HG03175 (cell line): ENCODE measurements around the gene HLA-F.
A peak's percentile ranks its signal among the peaks of the same experiment; 100 is the strongest.

ENCODE experiments used
- ATAC-seq: cut with Tn5 transposase; IDR thresholded peaks from one replicate; pipeline ENCODE4 v1.9.1; 2021; ENCODE audit warnings: mild to moderate bottlenecking, moderate library complexity; ENCODE audit not compliant: unreplicated experiment

HLA-F gene

DNA sequence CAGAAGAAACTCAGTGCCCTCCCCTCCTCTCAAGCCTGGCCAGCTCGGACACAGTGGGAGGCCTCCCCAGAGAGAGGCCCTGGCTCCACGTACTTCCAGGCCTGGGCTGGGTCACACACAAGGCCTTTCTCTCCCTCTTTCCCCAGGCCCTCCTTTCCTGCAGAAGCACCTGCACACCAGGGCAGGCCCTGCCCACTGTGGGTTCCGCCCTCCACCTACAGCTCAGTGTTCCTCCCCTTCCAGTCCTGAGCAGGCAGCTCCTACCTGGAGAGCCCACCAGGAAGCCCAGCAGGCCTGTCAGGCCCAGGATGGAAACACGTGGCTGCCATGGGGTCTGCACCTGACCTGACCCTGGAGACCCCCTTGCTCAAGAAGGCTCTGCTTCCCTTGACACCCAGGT, 18.9 kb downstream of the HLA-F start:
- no peak for ATAC-seq

DNA sequence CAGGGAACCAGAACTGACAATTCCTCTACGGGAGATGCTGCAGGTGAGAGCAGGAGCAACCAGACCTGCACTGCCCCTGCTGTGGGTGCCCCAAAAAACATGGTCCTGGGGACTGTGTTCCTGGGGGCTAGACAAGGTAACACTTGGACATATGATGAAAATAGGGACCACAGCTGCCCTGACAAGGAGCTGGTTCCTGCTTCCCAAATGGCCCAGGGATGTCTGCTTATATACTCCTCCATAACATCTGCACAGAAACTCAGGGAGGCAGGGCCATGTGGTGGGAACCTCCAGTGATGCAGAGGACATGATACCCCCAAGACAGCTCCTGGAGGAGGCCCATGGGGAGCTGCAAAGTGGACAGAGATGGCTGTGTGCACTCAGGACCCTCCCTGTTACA, 19.8 kb downstream of the HLA-F start:
- no peak for ATAC-seq

DNA sequence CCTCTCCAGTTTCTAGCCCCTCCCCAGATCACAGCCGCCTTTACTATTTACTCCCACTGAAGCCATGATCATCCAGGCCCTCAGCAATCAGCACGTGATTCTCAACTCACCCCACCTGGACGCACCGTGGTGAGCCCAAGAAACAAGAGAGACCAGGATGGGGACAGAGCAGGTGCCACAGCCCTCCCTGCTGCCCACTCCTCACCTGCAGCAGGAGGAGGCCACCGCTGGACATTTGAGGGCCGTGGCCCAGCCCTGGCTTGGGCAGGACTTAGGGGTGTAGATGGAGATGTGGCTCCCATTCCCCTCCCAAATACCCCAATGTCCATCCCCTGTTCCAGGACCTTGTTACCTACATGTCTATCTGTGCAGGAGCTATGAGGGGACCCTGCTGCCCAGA, 20.3 kb downstream of the HLA-F start:
- ATAC-seq = no peak

DNA sequence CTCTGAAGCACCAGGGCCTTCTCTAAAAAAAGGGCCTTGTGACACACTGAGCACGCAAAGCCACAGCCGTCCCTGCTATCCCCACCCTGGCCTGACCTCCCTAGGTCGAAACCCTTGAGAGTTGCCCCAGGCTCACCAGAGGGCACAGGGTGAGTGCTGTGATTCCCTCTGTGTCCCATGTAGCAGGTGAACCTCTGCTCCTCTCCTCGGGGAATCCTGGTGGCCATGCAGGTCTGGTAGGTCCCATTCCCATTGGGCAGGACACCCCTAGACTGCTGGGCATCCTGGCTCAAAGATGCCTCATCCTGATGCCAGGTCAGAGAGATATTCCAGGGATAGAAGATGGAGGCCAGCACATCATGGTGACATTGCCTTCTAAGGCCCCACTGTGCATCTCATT, 20.9 kb downstream of the HLA-F start:
- ATAC-seq = no peak

DNA sequence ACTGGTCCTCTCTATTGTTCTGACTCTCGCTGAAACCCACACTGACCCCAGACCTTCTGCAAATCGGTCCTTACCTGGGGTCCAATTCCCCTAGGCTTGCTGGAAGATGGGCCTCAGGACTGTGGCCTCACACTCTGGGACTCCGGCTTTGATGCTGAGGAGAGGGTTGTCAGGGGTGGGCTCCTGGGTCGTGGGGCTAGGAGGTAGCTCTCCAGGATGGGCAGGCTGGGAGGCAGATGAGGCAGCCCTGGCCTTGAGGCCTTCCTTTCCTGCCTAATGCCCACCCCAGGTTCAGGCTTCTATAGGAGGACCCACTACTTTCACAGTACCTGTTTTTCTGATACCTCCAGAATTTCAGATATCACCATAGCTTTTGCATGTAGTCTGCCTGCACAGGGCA, 21.4 kb downstream of the HLA-F start:
- no peak for ATAC-seq

DNA sequence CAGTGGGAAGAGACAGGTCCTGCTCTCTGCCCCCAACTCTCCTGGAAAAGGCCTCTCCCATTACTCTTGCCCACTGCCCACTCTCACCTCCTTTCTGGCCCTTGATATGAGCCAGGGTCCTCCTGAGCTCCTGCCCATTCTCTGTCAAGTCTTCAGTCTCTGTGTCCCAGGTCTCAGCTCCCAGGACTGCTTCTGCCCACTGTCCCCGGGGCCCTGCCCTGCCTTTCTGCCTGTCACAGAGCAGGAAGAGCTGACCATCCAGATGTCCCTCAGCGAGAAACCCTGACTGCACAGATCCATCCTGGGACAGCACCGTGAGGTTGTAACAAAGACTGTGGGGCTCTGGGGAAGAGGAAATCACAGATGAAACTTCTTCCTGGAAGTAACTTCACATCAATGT, 22.2 kb downstream of the HLA-F start:
- ATAC-seq = no peak

DNA sequence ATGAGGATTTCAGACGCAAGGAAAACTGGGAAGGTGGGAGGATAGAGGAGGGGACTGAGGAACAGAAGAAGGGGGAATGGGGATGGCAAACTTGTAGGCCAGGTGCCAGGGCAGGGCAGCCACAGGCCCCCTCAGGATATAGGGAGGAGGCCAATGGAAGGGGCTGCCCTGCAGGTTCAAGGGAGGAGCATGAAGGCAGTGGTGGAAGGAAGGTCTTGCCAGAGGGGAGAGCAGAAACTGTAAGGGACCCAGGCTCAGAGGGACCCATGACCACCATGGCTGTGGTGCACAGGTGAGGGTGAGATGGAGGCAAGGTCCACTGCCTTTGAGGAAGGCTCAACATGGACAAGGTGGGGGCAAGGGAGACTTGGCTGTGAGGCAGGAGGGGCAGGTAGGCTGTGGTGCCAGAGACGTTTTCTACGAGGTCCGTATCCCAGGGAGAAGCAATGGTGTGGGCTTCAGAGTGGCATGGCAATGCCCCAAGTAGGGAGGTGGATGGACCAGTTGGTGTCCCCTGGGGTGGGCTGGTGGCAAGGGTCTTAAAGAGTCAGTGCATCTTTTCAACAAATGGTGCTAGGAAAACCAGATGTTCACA, 22.7 kb downstream of the HLA-F start:
- ATAC-seq = no peak

DNA sequence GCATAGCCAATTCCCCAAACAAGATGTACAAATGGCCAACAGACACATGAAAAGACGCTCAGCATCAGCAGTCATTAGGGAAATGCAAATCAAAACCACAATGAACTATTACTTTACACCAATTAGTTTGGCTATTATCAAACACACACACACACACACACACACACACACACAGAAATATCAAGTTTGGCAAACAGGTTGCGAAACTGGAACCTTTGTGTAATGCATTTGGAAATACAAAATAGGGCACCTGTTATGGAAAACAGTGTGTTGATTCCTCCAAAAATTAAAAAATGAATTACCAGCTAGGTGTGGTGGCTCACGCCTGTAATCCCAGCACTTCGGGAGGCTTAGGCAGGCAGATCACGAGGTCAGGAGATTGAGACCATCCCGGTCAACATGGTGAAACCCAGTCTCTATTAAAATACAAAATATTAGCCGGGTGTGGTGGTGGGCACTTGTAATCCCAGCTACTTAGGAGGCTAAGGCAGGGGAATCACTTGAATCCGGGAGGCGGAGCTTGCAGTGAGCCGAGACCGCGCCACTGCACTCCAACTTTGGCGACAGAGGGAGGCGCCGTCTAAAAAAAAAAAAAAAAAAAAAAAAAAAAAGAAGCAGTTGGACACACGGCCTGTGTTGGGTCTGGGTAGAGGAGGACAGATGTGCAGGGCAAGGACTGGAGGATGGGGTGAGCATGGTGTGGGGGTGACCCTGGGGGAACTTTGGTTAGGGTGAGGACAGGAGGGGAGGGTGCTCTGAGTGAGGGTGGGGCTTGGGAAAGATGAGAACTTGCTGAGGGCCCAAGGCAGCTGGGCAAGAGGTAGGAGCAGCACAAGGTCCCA, 23.8 kb downstream of the HLA-F start:
- no peak for ATAC-seq

DNA sequence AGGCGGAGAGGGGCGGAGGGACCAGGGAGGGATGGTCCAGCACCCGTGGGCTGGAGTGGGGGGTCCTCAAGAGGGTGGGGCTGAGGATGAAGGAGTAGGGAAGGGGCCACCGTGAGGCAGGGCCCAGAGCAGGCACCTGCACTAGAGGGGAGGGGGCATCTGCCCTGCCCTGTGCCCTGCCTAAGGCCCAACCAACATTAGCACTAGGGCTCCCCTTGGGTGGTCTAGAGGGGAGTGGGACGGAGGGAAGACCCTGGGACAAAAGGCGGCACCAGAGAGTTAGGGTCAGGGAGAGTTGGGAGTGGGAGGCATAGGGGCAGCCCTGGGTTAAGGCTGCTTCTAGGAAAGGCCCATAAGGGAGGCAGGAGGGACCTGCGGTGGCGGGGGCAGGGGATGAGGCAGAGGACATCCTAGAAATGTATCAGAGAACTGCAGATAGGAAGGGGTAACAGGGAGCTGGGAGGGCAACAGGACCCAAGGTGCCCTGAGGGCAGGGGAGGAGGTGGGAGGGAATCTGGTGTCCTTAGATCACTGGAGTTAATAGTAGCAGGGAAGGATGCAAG, 24.5 kb downstream of the HLA-F start:
- ATAC-seq = no peak

DNA sequence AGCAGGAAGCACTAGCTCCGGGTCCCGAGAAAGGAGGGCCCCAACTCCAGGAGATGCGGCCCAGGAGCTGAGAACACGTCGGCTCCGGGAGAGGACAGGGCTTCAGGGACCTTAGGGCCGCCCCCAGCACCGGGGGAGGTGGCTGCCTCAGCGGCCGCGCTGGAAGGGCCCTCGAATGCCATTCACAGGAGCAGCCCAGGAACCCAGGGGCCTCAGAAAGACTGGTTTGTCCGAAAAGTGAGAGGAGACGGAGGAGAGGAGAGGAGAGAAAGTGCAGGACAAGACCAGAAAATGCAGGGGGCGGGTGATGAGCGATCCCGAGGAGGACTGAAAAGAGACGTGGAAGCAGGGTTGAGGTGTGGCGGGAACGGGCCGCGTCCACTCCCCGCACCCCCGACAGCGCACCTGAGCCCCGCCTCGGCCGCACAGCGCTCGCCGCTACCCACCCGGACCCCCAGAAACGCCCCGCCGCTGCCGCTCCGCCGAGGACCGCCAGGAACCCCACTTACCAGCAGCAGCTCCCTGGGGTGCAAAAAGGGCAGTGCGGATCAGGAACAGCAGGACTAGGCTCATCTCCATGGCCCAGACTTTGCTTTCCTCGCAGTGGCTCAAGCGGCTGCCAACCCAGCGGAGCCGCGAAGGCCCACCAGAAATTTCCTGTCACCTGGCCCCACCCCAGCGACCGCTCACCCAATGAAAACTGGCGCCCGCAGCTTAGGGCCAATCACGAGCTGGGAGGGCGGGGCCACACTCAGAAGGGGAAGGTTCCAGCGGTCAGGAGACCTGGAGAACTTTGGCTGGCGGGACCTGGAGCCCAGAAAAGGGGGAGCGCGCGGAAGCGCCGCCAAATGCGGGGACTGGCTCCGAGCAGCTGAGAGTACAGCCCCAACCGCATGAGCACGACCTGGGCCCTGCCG, 25.4 kb downstream of the HLA-F start:
- peak; percentile 75 for ATAC-seq

DNA sequence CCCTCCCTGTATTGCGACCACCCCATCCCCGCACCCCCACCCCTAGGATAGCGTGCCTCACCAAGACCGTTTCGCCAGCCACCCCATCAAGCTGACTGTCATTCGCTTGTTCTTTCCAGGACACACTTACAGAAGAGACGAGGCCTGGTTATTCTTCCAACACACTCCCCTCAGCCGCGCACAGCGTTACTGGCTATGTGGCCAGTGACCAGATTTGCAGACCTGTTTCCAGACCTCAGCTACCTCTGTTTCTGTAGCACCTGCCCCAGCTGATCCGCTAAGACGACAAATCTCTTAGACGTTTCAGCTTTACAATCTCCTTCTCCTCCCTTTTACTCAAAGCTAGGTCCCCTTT, 26.1 kb downstream of the HLA-F start:
- ATAC-seq = no peak

DNA sequence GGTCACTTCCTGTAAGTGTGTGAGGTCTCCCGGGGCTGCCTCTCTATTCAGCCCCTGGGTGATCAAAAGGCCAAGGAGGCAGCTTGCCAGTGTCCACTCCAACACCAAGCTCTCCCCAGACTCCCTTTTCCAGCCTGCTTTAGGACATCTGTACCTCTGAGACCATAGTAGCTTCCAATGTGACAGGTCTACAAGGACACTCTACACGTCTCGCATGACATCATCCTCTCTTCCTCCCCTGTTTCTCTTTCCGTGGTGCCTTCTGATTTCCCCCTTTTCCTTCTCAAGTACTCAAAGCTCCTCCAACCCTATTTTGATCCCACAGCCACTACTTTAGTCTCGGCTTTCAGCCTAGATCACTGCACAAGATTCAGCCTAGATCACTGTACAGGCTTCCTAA, 26.4 kb downstream of the HLA-F start:
- no peak for ATAC-seq

DNA sequence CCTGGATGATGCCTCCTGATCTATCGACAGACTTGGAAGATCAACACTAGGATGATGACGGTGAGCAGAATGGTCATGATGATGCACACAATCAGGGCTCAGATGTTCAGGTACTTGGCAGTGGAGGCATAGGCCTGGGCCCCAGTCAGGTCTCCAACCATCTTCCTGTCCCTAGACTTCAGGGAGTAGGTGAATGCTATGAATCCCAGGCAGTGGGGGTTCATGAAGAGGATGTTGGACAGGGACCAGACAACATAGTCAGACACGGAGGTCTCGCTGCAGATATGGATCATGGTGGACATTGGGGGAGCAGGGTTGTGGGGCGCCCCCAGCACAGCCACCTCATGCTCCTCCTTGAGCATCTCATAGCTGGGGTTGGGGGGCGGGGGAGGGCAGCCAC, 27.5 kb downstream of the HLA-F start:
- ATAC-seq = no peak

DNA sequence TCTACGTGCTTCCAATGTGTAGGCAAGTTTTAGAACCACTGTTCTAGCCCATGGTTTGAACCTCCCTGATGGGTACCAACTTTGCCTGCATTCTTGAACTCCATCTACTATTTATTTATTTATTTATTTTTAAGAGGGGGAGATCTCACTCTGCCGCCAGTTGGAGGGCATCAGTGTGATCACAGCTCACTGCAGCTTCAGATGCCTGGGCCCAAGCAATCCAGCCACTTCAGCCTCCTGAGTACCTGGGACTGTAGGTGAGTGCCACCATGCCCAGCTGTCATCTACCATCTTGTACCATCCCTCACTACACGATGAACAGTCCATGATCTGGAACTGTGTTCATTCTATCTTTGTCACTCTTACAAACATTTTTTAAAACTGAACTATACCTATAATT, 28.2 kb downstream of the HLA-F start:
- ATAC-seq = no peak

DNA sequence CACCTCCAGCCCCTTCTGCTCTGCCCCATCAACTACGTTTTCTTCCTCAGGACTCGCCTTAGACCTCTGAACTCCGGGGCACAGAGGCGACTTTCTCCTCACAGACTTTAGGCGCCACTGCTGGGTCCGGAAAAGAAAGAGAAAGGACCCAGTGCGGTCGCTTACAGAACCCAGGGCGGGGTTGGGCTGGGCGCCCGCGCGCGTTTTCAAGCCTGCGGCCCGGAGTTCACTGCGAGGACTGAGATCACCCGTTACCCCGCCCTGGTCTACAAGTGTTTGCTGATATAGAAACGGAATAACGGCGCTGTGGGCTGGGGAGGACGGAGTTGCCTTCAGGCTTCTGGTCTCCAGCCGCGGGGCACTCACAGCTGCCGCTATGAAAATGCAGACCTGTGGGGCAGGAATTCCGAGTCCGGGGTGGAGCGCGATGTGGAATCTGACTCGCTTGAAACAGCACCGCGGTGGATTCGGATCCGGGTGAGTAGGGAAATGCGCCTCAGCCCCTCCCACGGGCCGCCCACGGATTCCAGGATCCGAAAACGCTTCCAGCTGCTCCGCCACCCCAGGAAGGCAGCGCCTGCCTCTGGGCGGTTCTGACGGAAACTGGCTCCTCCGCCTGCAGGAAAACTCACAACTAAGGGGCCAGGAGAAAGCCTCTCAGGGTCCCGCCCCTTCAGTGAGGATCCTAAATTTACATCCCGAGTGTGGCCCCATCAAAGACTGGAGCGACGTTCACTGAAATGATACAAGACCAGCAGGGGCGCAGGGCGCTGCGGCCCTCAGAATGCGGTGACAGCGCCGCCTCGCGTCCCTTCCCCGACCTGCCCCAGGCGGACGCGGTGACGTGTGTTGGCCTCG, 29.4 kb downstream of the HLA-F start:
- ATAC-seq = peak; percentile 64

DNA sequence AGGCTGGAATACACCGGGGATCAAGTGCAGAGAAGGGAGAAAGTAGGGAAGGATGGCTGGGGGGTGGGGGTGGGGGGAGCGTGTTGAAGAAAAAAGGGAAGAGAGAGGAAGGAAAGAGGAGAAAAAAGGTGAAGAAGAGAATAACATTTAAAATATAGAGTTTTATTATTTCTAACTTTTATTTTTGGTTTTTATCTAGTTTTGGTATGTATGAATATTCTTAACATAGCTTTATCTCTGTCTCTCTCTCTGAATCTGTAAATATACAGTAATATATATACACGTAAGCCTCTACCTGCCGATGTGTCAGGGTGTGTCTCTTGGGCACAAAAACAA, 30.0 kb downstream of the HLA-F start:
- ATAC-seq = no peak

DNA sequence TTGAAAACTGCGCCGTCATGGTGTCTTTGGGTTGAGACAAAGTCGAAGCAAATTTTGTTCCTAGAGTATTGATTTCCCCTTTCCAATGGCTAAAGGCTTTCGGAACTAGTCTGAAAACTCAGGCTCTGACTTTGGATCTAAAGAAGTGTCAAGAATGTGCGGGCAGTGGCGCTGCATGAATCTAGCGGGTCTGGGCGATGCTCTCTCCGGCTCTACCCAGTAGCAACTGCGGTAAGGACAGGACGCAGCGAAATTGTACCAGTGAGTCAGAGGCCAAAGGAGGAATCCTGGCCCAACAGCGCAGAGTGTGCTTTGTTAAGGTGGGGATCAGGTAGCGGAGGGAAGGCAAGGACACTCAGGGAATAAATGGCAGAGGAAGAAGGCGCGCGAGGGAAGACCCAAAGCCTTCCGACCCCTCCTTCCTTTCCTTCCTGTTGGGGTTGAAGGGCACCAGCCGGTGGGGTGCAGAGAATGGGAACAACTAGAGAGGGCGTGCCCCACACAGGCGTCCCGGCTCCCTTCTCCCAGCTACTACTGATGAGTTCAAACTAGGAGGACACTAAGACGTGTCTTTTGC, 32.1 kb downstream of the HLA-F start:
- no peak for ATAC-seq

DNA sequence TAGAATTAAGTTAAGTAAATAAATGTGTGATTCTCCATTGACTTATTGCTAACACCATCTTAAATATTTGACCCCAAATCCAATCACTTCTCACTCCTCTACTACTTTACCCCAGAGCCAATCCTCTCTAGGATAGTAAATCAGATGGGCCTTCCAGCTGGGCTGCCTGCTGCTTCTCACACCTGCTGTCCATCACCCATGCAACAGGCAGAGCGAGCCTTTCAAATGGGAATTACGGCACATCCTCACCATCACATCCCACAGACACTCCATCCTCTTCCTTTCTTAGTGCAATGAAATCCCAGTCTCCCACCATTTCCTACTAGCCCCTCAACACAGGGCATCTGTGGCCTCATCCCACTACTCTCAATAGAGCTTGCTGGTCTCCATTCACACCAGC, 34.0 kb downstream of the HLA-F start:
- ATAC-seq = no peak

DNA sequence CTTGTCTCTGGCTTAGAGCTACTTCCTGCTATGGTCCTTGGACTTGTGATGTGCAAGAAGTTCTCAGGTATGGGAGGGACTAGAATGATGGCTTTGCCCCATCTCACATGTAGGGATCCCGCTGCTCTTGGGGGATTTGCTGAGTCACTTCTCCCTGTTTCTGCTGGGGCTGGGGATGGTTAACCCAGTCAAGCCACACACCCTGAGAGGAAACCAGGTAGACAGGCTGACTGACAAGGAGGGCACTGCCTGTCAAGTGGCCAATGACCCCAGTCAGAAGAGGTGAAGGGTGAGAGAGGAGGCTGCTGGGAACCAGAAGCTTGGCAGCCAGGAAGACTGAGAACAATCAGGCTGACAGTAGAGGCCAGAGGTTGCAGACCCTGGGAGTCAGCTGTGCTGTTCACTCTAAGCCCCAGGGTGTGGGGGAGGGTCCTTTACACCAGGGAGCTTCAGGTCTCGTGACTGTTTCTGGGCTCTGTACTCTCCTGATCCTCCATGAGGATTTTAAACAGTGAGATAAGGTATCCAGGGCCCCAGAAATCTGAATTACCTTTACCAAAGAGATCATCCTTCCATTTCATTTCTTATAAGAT, 34.6 kb downstream of the HLA-F start:
- no peak for ATAC-seq

DNA sequence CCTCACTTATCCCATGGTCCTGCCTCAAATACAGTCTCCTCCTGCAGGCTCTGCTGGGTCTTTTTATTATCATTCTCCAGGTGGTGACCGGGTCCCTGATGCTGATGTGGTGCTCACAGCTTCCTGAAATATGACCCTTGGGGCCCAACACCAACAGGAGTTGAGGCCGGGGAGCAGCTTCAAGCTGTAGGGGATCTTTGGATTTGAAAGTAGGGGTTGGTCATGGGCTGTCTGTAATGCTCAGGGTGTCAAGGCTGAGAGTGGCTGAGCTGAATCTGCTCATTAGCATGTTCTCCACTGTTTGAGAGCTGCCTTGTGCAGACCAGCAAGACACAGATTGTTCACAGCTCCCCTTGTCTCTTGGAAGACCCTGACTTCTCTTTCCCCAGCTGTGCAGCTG, 35.5 kb downstream of the HLA-F start:
- no peak for ATAC-seq
